A549 (cell line): ENCODE data around the gene NDUFAF2.

Experiments
- CEBPB ChIP-seq, 2 experiments: fragments of >200 bp in 1 of 2; sonication (Bioruptor Twin) in 1 of 2; formaldehyde crosslinking in 1 of 2; IDR thresholded peaks; 2 replicates each; pipeline ENCODE4 v1.6.1; 2012 to 2016
- CTCF ChIP-seq: fragments of >200 bp; sonication (Bioruptor Twin); formaldehyde crosslinking; IDR thresholded peaks from 3 replicates; pipeline ENCODE4 v1.5.1; 2016
- ELK1 ChIP-seq: fragments of 150-350 bp; IDR thresholded peaks from 2 replicates; pipeline ENCODE4 v1.6.1; 2014; ENCODE audit warnings: low read depth, mild to moderate bottlenecking, low read length
- EP300 ChIP-seq, 2 experiments: fragments of >200 bp; sonication (Bioruptor Twin); formaldehyde crosslinking; IDR thresholded peaks; 2 replicates in 1 of 2; 3 replicates in 1 of 2; pipeline ENCODE4 v1.6.1; 2016 to 2017
- JUN ChIP-seq, 2 experiments: fragments of >200 bp; sonication (Bioruptor Twin); formaldehyde crosslinking; IDR thresholded peaks; 2 replicates in 1 of 2; 3 replicates in 1 of 2; pipeline ENCODE4 v1.6.1; 2016 to 2017
- JUNB ChIP-seq: fragments of >200 bp; sonication (Bioruptor Twin); formaldehyde crosslinking; IDR thresholded peaks from 2 replicates; pipeline ENCODE4 v1.6.1; 2016
- RAD21 ChIP-seq, 2 experiments: fragments of >200 bp in 1 of 2; sonication (Bioruptor Twin) in 1 of 2; formaldehyde crosslinking in 1 of 2; IDR thresholded peaks in 1 of 2; conservative IDR thresholded peaks in 1 of 2; 2 replicates in 1 of 2; 3 replicates in 1 of 2; pipeline ENCODE4 v1.6.1; 2012 to 2018; ENCODE audit warnings: inconsistent platforms in 1 of 2
- RARB ChIP-seq: fragments of 250-450 bp; sonication (Bioruptor Pico); IDR thresholded peaks from 2 replicates; pipeline ENCODE4 v1.8.0; 2021; ENCODE audit warnings: mild to moderate bottlenecking, moderate library complexity

GRCh38 chr5:61071526-61071925, 126.5 kb downstream of the NDUFAF2 start:
- TF ChIP-seq JUNB (no peak), CEBPB (IDR thresholded peaks at IDR 0.05) (no peak), CTCF (no peak), EP300 (IDR thresholded peaks at IDR 0.05) (no peak), ELK1 (no peak), JUN (IDR thresholded peaks at IDR 0.05) (no peak), RAD21 (conservative IDR thresholded peaks at IDR 0.05 in 1 of 2, IDR thresholded peaks at IDR 0.05 in 1 of 2) (no peak), RARB (CRISPR knock-in tag) (no peak)
